GM12878 (cell line): Measurements from ENCODE around the gene KCNMB2. TPM values are rescaled to one million over a fixed set of nuclear protein-coding genes. Genes with fewer than 3 reads are reported as not detected.

Experiments
- ATAC-seq: fragments of 200-7000 bp; cut with Tn5 transposase; 3 replicates; pipeline ENCODE4 v1.9.1; 2020; ENCODE audit warnings: mild to moderate bottlenecking, moderate library complexity
- BruUV-seq: library from RNA; stranded (reverse); fragments of 400-500 nt; replicated peaks from 2 replicates; lab custom pipeline; 2021; lab: Mats Ljungman, UMichigan
- CTCF ChIA-PET: fragments of 300-600 bp; sonication (Branson Sonifier 250); formaldehyde crosslinking; extraction: SDS; loops from one replicate; lab custom pipeline; 2021; ENCODE audit warnings: inconsistent platforms; lab: Yijun Ruan, JAX
- POLR2A ChIA-PET: fragments of 350-600 bp; formaldehyde crosslinking; extraction: SDS; loops from one replicate; lab custom pipeline; 2021; ENCODE audit warnings: inconsistent platforms; lab: Charles Lee
- RAD21 ChIA-PET: fragments of 300-600 bp; sonication (Branson Sonifier 250); formaldehyde crosslinking; loops from one replicate; lab custom pipeline; 2023; ENCODE audit warnings: antibody characterized with exemption; ENCODE audit not compliant: unreplicated experiment; lab: Charles Lee
- SMC1A ChIA-PET: fragments of 300-600 bp; sonication (Branson Sonifier 250); formaldehyde crosslinking; loops from one replicate; lab custom pipeline; 2023; ENCODE audit not compliant: unreplicated experiment, uncharacterized antibody; lab: Charles Lee
- DNase-seq: peaks from one replicate; pipeline ENCODE4 v3.0.0-alpha.2; 2011; ENCODE audit warnings: low read depth, low spot score
- FAIRE-seq: peaks from 3 replicates; lab custom pipeline; 2011; peaks lifted over from hg19 to GRCh38; lab: Jason Lieb, UNC
- H2AFZ ChIP-seq: 2 replicates; pipeline ENCODE4 v1.6.0; 2011; ENCODE audit warnings: low read depth, low read length, control low read depth; ENCODE audit not compliant: control insufficient read depth
- H3K27ac ChIP-seq: 2 replicates; pipeline ENCODE4 v1.5.1; 2011; ENCODE audit warnings: control low read depth; ENCODE audit not compliant: control insufficient read depth, insufficient read depth
- H3K27me3 ChIP-seq, 2 experiments: replicated peaks in 1 of 2; 2 replicates each; pipeline versions ENCODE4 v1.6.0 to v1.6.1; 2011; ENCODE audit warnings: low read length in 1 of 2; ENCODE audit not compliant: control insufficient read depth in 2 of 2, insufficient read depth in 2 of 2
- H3K36me3 ChIP-seq, 2 experiments: 2 replicates each; pipeline ENCODE4 v1.5.1; 2011; ENCODE audit warnings: low read length in 1 of 2; ENCODE audit not compliant: control insufficient read depth in 2 of 2, insufficient read depth in 2 of 2
- H3K4me1 ChIP-seq: 2 replicates; pipeline ENCODE4 v1.6.1; 2011; ENCODE audit warnings: mild to moderate bottlenecking, low read length, moderate library complexity, mixed read lengths; ENCODE audit not compliant: control insufficient read depth, insufficient read depth
- H3K4me2 ChIP-seq: 2 replicates; pipeline ENCODE4 v1.6.0; 2011; ENCODE audit warnings: control low read depth; ENCODE audit not compliant: control insufficient read depth, insufficient read depth
- H3K4me3 ChIP-seq: fragments of 200-600 bp; sonication (generic); 2 replicates; pipeline ENCODE4 v1.5.1; 2016
- H3K79me2 ChIP-seq: 2 replicates; pipeline ENCODE4 v1.6.0; 2011; ENCODE audit warnings: low read length; ENCODE audit not compliant: control insufficient read depth, insufficient read depth
- H3K9ac ChIP-seq: 2 replicates; pipeline ENCODE4 v1.8.0; 2011; ENCODE audit warnings: low read length, control low read depth, mixed read lengths; ENCODE audit not compliant: control insufficient read depth, insufficient read depth
- H3K9me3 ChIP-seq: replicated peaks from 3 replicates; pipeline ENCODE4 v1.5.1; 2011; ENCODE audit warnings: mild to moderate bottlenecking, low read length; ENCODE audit not compliant: control insufficient read depth, insufficient read depth
- H4K20me1 ChIP-seq: 2 replicates; pipeline ENCODE4 v1.6.0; 2011; ENCODE audit not compliant: control insufficient read depth, insufficient read depth
- JUNB ChIP-seq: IDR thresholded peaks from 2 replicates; pipeline ENCODE4 v1.6.1; 2016; ENCODE audit warnings: antibody characterized with exemption, mild to moderate bottlenecking
- TBL1XR1 ChIP-seq: IDR thresholded peaks from 2 replicates; pipeline ENCODE4 v1.6.1; 2012; ENCODE audit warnings: low read depth, low read length, improper control_type of control experiment
- WGBS: methylation state at CpG from one replicate; pipeline ENCODE4 v1.1.6; 2016; ENCODE audit warnings: low lambda C conversion rate; ENCODE audit not compliant: insufficient replicate concordance, insufficient coverage; ENCODE audit errors: missing lambda C conversion rate; 5-methylcytosine and 5-hydroxymethylcytosine counted together
- in situ Hi-C: fragments of 300-500 bp; cut with MboI; formaldehyde crosslinking; loops from 9 replicates; pipeline ENCODE4 v1.14.3; 2018; ENCODE audit warnings: mixed read lengths
- intact Hi-C: fragments of 100-400 bp; cut with micrococcal nuclease; formaldehyde crosslinking; loops from one replicate; pipeline ENCODE4 v1.14.2; 2022; ENCODE audit not compliant: unreplicated experiment
- polyA plus RNA-seq, 11 experiments: library from polyadenylated mRNA; depleted of rRNA in 4 of 11; unstranded in 6 of 11; stranded (reverse) in 5 of 11; fragments of >200 nt; fragmentation: Nextera tagmentation in 4 of 11; fragmentation: Illumina TruSeq in 1 of 11; extraction: Ambion mirVana in 4 of 11; extraction: Trizol in 1 of 11; gene quantifications; 1 replicate in 1 of 11; 2 replicates in 10 of 11; pipeline versions ENCODE4 v1.2.1 to v1.2.3, GENCODE V29; 2011 to 2016; ENCODE audit warnings: inconsistent platforms in 2 of 11, missing spikeins in 2 of 11, low read depth in 1 of 11
- total RNA-seq, 4 experiments: library from RNA; depleted of rRNA in 3 of 4; stranded (reverse); fragments of >200 nt in 3 of 4; fragmentation: Illumina TruSeq in 1 of 4; extraction: Trizol in 1 of 4; gene quantifications; 2 replicates each; pipeline versions ENCODE4 v1.2.1 to v1.2.3, GENCODE V29; 2013 to 2021
- TF ChIP-seq, protein P1 (sequence below): IDR thresholded peaks from 2 replicates; pipeline ENCODE4 v1.6.1; 2012; ENCODE audit warnings: low read length, inconsistent platforms
- TF ChIP-seq, protein P2 (sequence below): fragments of 450-650 bp; IDR thresholded peaks from 2 replicates; pipeline ENCODE4 v1.6.1; 2016; ENCODE audit warnings: mild to moderate bottlenecking, moderate library complexity, borderline replicate concordance

KCNMB2 gene
- total and polyA plus RNA-seq, 10 of the 15 experiments (the other 5 are each of a cell fraction or from before 2014, with no cell fraction given), result 0.22 to 18.8 (median 11.0) TPM

DNA sequence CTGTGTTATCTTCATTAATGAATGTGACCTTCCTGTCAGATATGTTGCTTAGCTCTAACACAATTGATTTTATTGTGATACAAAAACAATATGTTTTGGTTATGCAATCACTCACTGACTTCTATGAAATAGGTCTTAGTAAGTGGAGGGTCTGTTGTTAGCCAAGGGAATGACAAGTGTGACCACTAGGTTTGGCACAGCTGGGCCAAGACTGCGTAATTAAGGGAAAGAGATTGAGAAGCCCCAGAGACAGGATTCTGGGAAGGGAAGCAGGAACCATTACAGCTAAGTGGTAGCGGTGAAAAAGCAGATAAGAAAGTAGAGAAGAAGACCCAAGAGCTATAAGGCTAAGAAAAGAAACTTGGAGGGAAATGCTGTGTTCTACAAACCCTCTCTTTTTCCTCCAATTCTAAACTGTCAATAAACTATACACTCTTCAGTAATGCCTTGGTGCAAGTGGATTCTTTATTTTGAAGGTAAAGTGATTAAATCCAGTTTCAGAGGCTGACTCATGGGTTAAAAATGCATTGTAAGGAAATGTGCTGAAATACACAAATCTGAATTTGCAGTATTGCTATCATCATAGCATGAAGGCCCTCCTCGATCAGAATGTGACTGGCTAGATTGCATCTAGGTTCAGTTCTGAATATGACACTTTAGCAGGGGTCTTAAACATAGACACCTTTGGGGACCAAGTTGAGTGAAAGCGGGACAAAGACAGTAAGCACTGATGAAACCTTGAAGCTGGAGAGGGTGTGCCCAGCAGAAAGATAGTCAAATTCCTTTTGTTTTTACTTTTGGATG, 26.1 kb downstream of the KCNMB2 start:
- no peak overlapping the region for H2AFZ ChIP-seq
- peaks cover 0 to 3% of the 10 kb centered on the region in 2 experiments; a peak in 1 of 4 replicates for H3K36me3 ChIP-seq
- SMC1A ChIA-PET, result interaction anchor here (0.6 to 1.3 kb wide), 7 partner anchors 11 to 601 kb away, joined by 3 to 4 read pairs (median 3); no protein-coding TSS in a partner anchor
- intact Hi-C loops, result no loop called here
- H3K4me3 ChIP-seq, result no peak overlapping the region; the same call in 1 of the 2 replicates
- 79% methylated on average over 4 of the region's 4 CpGs for WGBS
- no peak overlapping the region for H3K4me2 ChIP-seq
- in situ Hi-C loops, result no loop called here
- DNase-seq (no peak), FAIRE-seq (no peak), ATAC-seq (no peak)
- no peaks in the 10 kb centered on the region for H4K20me1 ChIP-seq
- CTCF ChIA-PET, result interaction anchor here (1.0 kb wide), 1 partner anchor 126 kb away, joined by 3 read pairs; no protein-coding TSS in a partner anchor
- TF ChIP-seq, protein P1, sequence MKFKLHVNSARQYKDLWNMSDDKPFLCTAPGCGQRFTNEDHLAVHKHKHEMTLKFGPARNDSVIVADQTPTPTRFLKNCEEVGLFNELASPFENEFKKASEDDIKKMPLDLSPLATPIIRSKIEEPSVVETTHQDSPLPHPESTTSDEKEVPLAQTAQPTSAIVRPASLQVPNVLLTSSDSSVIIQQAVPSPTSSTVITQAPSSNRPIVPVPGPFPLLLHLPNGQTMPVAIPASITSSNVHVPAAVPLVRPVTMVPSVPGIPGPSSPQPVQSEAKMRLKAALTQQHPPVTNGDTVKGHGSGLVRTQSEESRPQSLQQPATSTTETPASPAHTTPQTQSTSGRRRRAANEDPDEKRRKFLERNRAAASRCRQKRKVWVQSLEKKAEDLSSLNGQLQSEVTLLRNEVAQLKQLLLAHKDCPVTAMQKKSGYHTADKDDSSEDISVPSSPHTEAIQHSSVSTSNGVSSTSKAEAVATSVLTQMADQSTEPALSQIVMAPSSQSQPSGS, result 0 out of 2 replicates have a peak, but pooled peaks have one; percentile 13
- TF ChIP-seq, protein P2, sequence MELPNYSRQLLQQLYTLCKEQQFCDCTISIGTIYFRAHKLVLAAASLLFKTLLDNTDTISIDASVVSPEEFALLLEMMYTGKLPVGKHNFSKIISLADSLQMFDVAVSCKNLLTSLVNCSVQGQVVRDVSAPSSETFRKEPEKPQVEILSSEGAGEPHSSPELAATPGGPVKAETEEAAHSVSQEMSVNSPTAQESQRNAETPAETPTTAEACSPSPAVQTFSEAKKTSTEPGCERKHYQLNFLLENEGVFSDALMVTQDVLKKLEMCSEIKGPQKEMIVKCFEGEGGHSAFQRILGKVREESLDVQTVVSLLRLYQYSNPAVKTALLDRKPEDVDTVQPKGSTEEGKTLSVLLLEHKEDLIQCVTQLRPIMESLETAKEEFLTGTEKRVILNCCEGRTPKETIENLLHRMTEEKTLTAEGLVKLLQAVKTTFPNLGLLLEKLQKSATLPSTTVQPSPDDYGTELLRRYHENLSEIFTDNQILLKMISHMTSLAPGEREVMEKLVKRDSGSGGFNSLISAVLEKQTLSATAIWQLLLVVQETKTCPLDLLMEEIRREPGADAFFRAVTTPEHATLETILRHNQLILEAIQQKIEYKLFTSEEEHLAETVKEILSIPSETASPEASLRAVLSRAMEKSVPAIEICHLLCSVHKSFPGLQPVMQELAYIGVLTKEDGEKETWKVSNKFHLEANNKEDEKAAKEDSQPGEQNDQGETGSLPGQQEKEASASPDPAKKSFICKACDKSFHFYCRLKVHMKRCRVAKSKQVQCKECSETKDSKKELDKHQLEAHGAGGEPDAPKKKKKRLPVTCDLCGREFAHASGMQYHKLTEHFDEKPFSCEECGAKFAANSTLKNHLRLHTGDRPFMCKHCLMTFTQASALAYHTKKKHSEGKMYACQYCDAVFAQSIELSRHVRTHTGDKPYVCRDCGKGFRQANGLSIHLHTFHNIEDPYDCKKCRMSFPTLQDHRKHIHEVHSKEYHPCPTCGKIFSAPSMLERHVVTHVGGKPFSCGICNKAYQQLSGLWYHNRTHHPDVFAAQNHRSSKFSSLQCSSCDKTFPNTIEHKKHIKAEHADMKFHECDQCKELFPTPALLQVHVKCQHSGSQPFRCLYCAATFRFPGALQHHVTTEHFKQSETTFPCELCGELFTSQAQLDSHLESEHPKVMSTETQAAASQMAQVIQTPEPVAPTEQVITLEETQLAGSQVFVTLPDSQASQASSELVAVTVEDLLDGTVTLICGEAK, result no peak
- TF ChIP-seq JUNB (0 out of 2 replicates have a peak, but pooled peaks have one; percentile 8), TBL1XR1 (no peak)
- no peaks in the 10 kb centered on the region for H3K27me3 ChIP-seq
- H3K79me2 ChIP-seq, result peaks cover 17% of the 10 kb centered on the region
- BruUV-seq, result no TSS peak
- no peak overlapping the region for H3K9ac ChIP-seq
- RAD21 ChIA-PET, result interaction anchor here (1.4 kb wide), 1 partner anchor 62 kb away, joined by 3 read pairs; no protein-coding TSS in a partner anchor
- POLR2A ChIA-PET, result no interaction called here
- no peak overlapping the region for H3K27ac ChIP-seq
- peaks cover 5% of the 10 kb centered on the region for H3K4me1 ChIP-seq
- no peaks in the 10 kb centered on the region; the same call in 1 of the 3 replicates for H3K9me3 ChIP-seq
